B cell (primary cell): ENCODE results near the gene MORN1. TPM values are rescaled to one million over a fixed set of nuclear protein-coding genes. Genes with fewer than 3 reads are reported as not detected.

Experiments used
- ATAC-seq: fragments of 200-7000 bp; cut with Tn5 transposase; one replicate; pipeline ENCODE4 v1.10.0; 2021; ENCODE audit warnings: low read depth, mild to moderate bottlenecking, moderate number of reproducible peaks, moderate library complexity
- CTCF ChIA-PET: fragments of 350-600 bp; sonication (Branson Sonifier 250); formaldehyde crosslinking; loops from one replicate; lab custom pipeline; 2021; ENCODE audit warnings: antibody characterized with exemption, inconsistent platforms; lab: Charles Lee
- POLR2A ChIA-PET: fragments of 350-600 bp; sonication (Branson Sonifier 250); formaldehyde crosslinking; loops from one replicate; lab custom pipeline; 2021; ENCODE audit warnings: antibody characterized with exemption; lab: Charles Lee
- DNase-seq: peaks from one replicate; pipeline ENCODE4 v3.0.0; 2013
- H2AFZ ChIP-seq: 2 replicates; pipeline ENCODE4 v1.6.1; 2012; ENCODE audit warnings: mild to moderate bottlenecking, low read depth, low read length; ENCODE audit not compliant: insufficient read depth, poor library complexity, severe bottlenecking
- H3K27ac ChIP-seq, 2 donors: 1 replicate in 1 of 2; 2 replicates in 1 of 2; pipeline ENCODE4 v1.5.1; 2012 to 2013; ENCODE audit warnings: low read length in 2 of 2, mild to moderate bottlenecking in 2 of 2, moderate library complexity in 1 of 2
- H3K27me3 ChIP-seq, 4 experiments: fragments of 200-600 bp in 1 of 4; sonication (generic) in 1 of 4; replicated peaks in 1 of 4; 1 replicate in 2 of 4; 2 replicates in 2 of 4; pipeline versions ENCODE4 v1.6.1 to v1.7.0; 2013 to 2016; ENCODE audit warnings: low read length in 3 of 4, mild to moderate bottlenecking in 2 of 4, mixed read lengths in 1 of 4, moderate library complexity in 1 of 4; ENCODE audit not compliant: insufficient read depth in 4 of 4, control insufficient read depth in 3 of 4; ENCODE audit errors: control extremely low read depth in 1 of 4
- H3K36me3 ChIP-seq, 2 experiments: replicated peaks in 1 of 2; 1 replicate in 1 of 2; 2 replicates in 1 of 2; pipeline versions ENCODE4 v1.6.1 to v1.7.1; 2013; ENCODE audit warnings: low read length in 1 of 2; ENCODE audit not compliant: insufficient read depth in 2 of 2, control insufficient read depth in 1 of 2; ENCODE audit errors: control extremely low read depth in 1 of 2, extremely low read depth in 1 of 2
- H3K4me1 ChIP-seq, 2 donors: fragments of 200-600 bp in 1 of 2; sonication (generic) in 1 of 2; 1 replicate in 1 of 2; 2 replicates in 1 of 2; pipeline versions ENCODE4 v1.5.1 to v1.6.1; 2013 to 2017; ENCODE audit warnings: low read length in 2 of 2; ENCODE audit not compliant: control insufficient read depth in 2 of 2, insufficient read depth in 2 of 2
- H3K4me2 ChIP-seq: replicated peaks from 2 replicates; pipeline ENCODE3; 2012; ENCODE audit warnings: mild to moderate bottlenecking, low read depth, low read length; ENCODE audit not compliant: poor library complexity, severe bottlenecking
- H3K4me3 ChIP-seq, 5 experiments: fragments of 200-600 bp in 1 of 5; sonication (generic) in 1 of 5; 1 replicate in 3 of 5; 2 replicates in 2 of 5; pipeline versions ENCODE4 v1.5.1 to v1.7.0; 2011 to 2016; ENCODE audit warnings: low read length in 4 of 5, mild to moderate bottlenecking in 4 of 5, low read depth in 2 of 5, control low read depth in 1 of 5, moderate library complexity in 1 of 5; ENCODE audit not compliant: insufficient read depth in 1 of 5; ENCODE audit errors: control extremely low read depth in 1 of 5, extremely low read depth in 1 of 5
- H3K79me2 ChIP-seq: fragments of 200-600 bp; sonication (generic); one replicate; pipeline ENCODE4 v1.6.0; 2016; ENCODE audit warnings: low read length; ENCODE audit not compliant: control insufficient read depth, insufficient read depth
- H3K9ac ChIP-seq: fragments of 200-600 bp; sonication (generic); 2 replicates; pipeline ENCODE4 v1.6.1; 2017; ENCODE audit warnings: mild to moderate bottlenecking, low read length, moderate library complexity
- H3K9me3 ChIP-seq, 3 donors: one replicate each; pipeline versions ENCODE4 v1.6.1 to v1.7.1; 2013; ENCODE audit warnings: low read length in 2 of 3; ENCODE audit not compliant: control insufficient read depth in 2 of 3, insufficient read depth in 1 of 3; ENCODE audit errors: control extremely low read depth in 1 of 3
- H4K20me1 ChIP-seq: 2 replicates; pipeline ENCODE4 v1.6.0; 2012; ENCODE audit warnings: mild to moderate bottlenecking, low read length; ENCODE audit not compliant: insufficient read depth, control insufficient read depth, poor library complexity, severe bottlenecking
- H3K27ac Mint-ChIP-seq: one replicate; pipeline ENCODE4 v1.8.0; 2021; ENCODE audit warnings: mixed read lengths
- H3K27me3 Mint-ChIP-seq: one replicate; pipeline ENCODE4 v1.8.0; 2021; ENCODE audit warnings: mixed read lengths
- H3K4me1 Mint-ChIP-seq: one replicate; pipeline ENCODE4 v1.8.0; 2021; ENCODE audit warnings: mixed read lengths
- H3K4me3 Mint-ChIP-seq: one replicate; pipeline ENCODE4 v1.8.0; 2021; ENCODE audit warnings: mixed read lengths
- H3K9me3 Mint-ChIP-seq: one replicate; pipeline ENCODE4 v1.8.0; 2022; ENCODE audit warnings: mixed read lengths; ENCODE audit not compliant: insufficient read depth
- EZH2 ChIP-seq: IDR thresholded peaks from 2 replicates; pipeline ENCODE4 v1.6.1; 2012; ENCODE audit warnings: borderline replicate concordance, low read depth, mild to moderate bottlenecking, moderate library complexity, low read length; ENCODE audit not compliant: insufficient read depth, poor library complexity, severe bottlenecking
- WGBS: methylation state at CpG from one replicate; pipeline ENCODE4 v1.1.5; 2013; ENCODE audit warnings: missing lambda C conversion rate; ENCODE audit not compliant: insufficient coverage; 5-methylcytosine and 5-hydroxymethylcytosine counted together
- intact Hi-C: fragments of 100-400 bp; cut with micrococcal nuclease; formaldehyde crosslinking; loops from one replicate; pipeline ENCODE4 v1.10.0; 2022
- polyA plus RNA-seq: library from polyadenylated mRNA; depleted of rRNA; stranded (reverse); fragments of >200 nt; gene quantifications from 2 replicates; pipeline ENCODE4 v1.2.3, GENCODE V29; 2012
- total RNA-seq, 2 donors: library from RNA; stranded (reverse); fragments of 120-200 nt in 1 of 2; gene quantifications; 1 replicate in 1 of 2; 2 replicates in 1 of 2; pipeline versions ENCODE4 v1.2.3 to v1.2.4, GENCODE V29; 2013 to 2022
- TF ChIP-seq, protein P1 (sequence below): fragments of 200-600 bp; IDR thresholded peaks from one replicate; pipeline ENCODE4 v1.8.0; 2022; ENCODE audit warnings: antibody characterized with exemption, mild to moderate bottlenecking

Gene MORN1
- total and polyA plus RNA-seq, 2 donors (not counting 1 experiment from before 2014, with no cell fraction given): 10.2 to 32.6 TPM

- H3K27me3 ChIP-seq: peaks cover 0 to 27% (median 0%) of the 10 kb centered on the region in 4 experiments
- no peaks in the 10 kb centered on the region for H3K36me3 ChIP-seq
- ChIA-PET POLR2A (no interaction called here), CTCF (no interaction called here)
- no peak overlapping the region for H3K4me2 ChIP-seq
- no peak for DNase-seq
- Mint-ChIP-seq H3K27ac (no peak overlapping the region), H3K27me3 (peaks cover 6% of the 10 kb centered on the region), H3K4me1 (no peaks in the 10 kb centered on the region), H3K4me3 (no peak overlapping the region), H3K9me3 (no peaks in the 10 kb centered on the region)
- H3K4me1 ChIP-seq: no peaks in the 10 kb centered on the region
- whole genome bisulfite sequencing: 94% methylated on average over 13 of the region's 16 CpGs
- TF ChIP-seq, protein P1, sequence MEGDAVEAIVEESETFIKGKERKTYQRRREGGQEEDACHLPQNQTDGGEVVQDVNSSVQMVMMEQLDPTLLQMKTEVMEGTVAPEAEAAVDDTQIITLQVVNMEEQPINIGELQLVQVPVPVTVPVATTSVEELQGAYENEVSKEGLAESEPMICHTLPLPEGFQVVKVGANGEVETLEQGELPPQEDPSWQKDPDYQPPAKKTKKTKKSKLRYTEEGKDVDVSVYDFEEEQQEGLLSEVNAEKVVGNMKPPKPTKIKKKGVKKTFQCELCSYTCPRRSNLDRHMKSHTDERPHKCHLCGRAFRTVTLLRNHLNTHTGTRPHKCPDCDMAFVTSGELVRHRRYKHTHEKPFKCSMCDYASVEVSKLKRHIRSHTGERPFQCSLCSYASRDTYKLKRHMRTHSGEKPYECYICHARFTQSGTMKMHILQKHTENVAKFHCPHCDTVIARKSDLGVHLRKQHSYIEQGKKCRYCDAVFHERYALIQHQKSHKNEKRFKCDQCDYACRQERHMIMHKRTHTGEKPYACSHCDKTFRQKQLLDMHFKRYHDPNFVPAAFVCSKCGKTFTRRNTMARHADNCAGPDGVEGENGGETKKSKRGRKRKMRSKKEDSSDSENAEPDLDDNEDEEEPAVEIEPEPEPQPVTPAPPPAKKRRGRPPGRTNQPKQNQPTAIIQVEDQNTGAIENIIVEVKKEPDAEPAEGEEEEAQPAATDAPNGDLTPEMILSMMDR: no peak
- no peak for TF ChIP-seq EZH2
- no peaks in the 10 kb centered on the region for H4K20me1 ChIP-seq
- H3K27ac ChIP-seq: no peak overlapping the region
- H3K9me3 ChIP-seq: no peaks in the 10 kb centered on the region
- no peak overlapping the region for H2AFZ ChIP-seq
- no peak for ATAC-seq
- intact Hi-C loops: no loop called here
- H3K4me3 ChIP-seq: no peak overlapping the region
- no peak overlapping the region for H3K9ac ChIP-seq
- no peaks in the 10 kb centered on the region for H3K79me2 ChIP-seq
Measured at GRCh38 chr1:2323451-2323974, 67.8 kb downstream of the MORN1 start.

GRCh38 chr1:2322581-2323211 lies 68.7 kb downstream of the MORN1 start:
- no peak overlapping the region for H3K27ac Mint-ChIP-seq
- DNase-seq (no peak), ATAC-seq (no peak)
- no peak overlapping the region for H3K4me3 ChIP-seq
- no peak overlapping the region for H3K27ac ChIP-seq
- ChIA-PET CTCF (no interaction called here), POLR2A (no interaction called here)
- no peaks in the 10 kb centered on the region for H3K4me1 ChIP-seq
- peaks cover 6% of the 10 kb centered on the region for H3K27me3 Mint-ChIP-seq
- no peaks in the 10 kb centered on the region for H3K36me3 ChIP-seq
- H3K9ac ChIP-seq: no peak overlapping the region
- H3K79me2 ChIP-seq: no peaks in the 10 kb centered on the region
- H3K9me3 ChIP-seq: no peaks in the 10 kb centered on the region
- no peaks in the 10 kb centered on the region for H3K4me1 Mint-ChIP-seq
- H3K9me3 Mint-ChIP-seq: no peaks in the 10 kb centered on the region
- H3K27me3 ChIP-seq: peaks cover 0 to 27% (median 0%) of the 10 kb centered on the region in 4 experiments
- WGBS: 93% methylated on average over 41 of the region's 41 CpGs
- H3K4me3 Mint-ChIP-seq: no peak overlapping the region
- intact Hi-C loops: no loop called here
- TF ChIP-seq, protein P1: no peak
- no peak for TF ChIP-seq EZH2
- H3K4me2 ChIP-seq: no peak overlapping the region
- H2AFZ ChIP-seq: no peak overlapping the region
- no peaks in the 10 kb centered on the region for H4K20me1 ChIP-seq
